Right ventricle myocardium inferior (tissue), 1 donor: ENCODE results near the gene MLANA. TPM values are rescaled to one million over a fixed set of nuclear protein-coding genes. Genes with fewer than 3 reads are reported as not detected.
A peak's percentile ranks its signal among the peaks of the same experiment; 100 is the strongest.

Experiments used
- ATAC-seq: fragments of 200-7000 bp; cut with Tn5 transposase; one replicate; pipeline ENCODE4 v1.9.1; 2020; ENCODE audit warnings: mild to moderate bottlenecking, moderate library complexity
- DNase-seq: peaks from one replicate; pipeline ENCODE4 v3.0.0; 2021; ENCODE audit errors: missing footprints
- intact Hi-C: fragments of 100-400 bp; cut with DNase I; formaldehyde crosslinking; loops from one replicate; pipeline ENCODE4 v1.11.0; 2022
- long read RNA-seq: library from polyadenylated mRNA; unstranded; transcript quantifications from one replicate; pipeline ENCODE4 v2.0.0, GENCODE V29; 2021
- total RNA-seq: library from RNA; stranded (reverse); fragmentation: NEBNext Ultra II Directional; extraction: Animal tissue kit (Norgen Biotek cat#: 25700); gene quantifications from one replicate; pipeline ENCODE4 v1.2.1, GENCODE V29; 2021
- donor health status: DM: no; HTN: yes; CAD: no; lungs with severe emphysema.

The MLANA gene
- total RNA-seq, result not detected
- long read RNA-seq, result 0 reads

GRCh38 chr9:5890641-5891040 is at the start of gene MLANA:
TSS of gene MLANA (plus strand) at chr9:5890889. CDS start at chr9:5892475, 1,586 bp downstream.
- DNase-seq (no peak), ATAC-seq (no peak)
- intact Hi-C loops, result no loop called here

GRCh38 chr9:5841771-5842573 is 48.7 kb upstream of the MLANA start:
- ATAC-seq (no peak), DNase-seq (no peak)
- intact Hi-C loops, result no loop called here

GRCh38 chr9:5842929-5843793 is 47.5 kb upstream of the MLANA start:
- intact Hi-C loops, result no loop called here
- no peak for DNase-seq
- no peak for ATAC-seq

GRCh38 chr9:5843794-5844471 is 46.8 kb upstream of the MLANA start:
- intact Hi-C loops, result no loop called here
- DNase-seq, result no peak
- no peak for ATAC-seq

- DNase-seq (no peak), ATAC-seq (no peak)
- intact Hi-C loops, result no loop called here
Observed at GRCh38 chr9:5845157-5845531, 45.5 kb upstream of the MLANA start.

- intact Hi-C loops, result no loop called here
- no peak for DNase-seq
- no peak for ATAC-seq
Observed at GRCh38 chr9:5846096-5846495, 44.6 kb upstream of the MLANA start.

GRCh38 chr9:5846501-5846921 is 44.2 kb upstream of the MLANA start:
- no peak for DNase-seq
- ATAC-seq, result no peak
- intact Hi-C loops, result no loop called here

GRCh38 chr9:5848372-5848882 is 42.3 kb upstream of the MLANA start:
- ATAC-seq (no peak), DNase-seq (no peak)
- intact Hi-C loops, result no loop called here

GRCh38 chr9:5850724-5851122 is 40.0 kb upstream of the MLANA start:
- no peak for ATAC-seq

GRCh38 chr9:5851445-5851844 is 39.2 kb upstream of the MLANA start:
- ATAC-seq, result no peak
- no peak for DNase-seq
- intact Hi-C loops, result no loop called here

More at GRCh38 chr9:5850724-5851122, 40.0 kb upstream of the MLANA start:
- intact Hi-C loops, result no loop called here
- no peak for DNase-seq

- no peak for ATAC-seq
- intact Hi-C loops, result no loop called here
- no peak for DNase-seq
Observed at GRCh38 chr9:5852987-5853386, 37.7 kb upstream of the MLANA start.

GRCh38 chr9:5853617-5854016 is 37.1 kb upstream of the MLANA start:
- no peak for ATAC-seq
- intact Hi-C loops, result no loop called here
- no peak for DNase-seq

- DNase-seq (no peak), ATAC-seq (no peak)
- intact Hi-C loops, result no loop called here
Observed at GRCh38 chr9:5854063-5854790, 36.5 kb upstream of the MLANA start.

GRCh38 chr9:5857928-5858327 is 32.8 kb upstream of the MLANA start:
- ATAC-seq (no peak), DNase-seq (no peak)
- intact Hi-C loops, result no loop called here

GRCh38 chr9:5858833-5859232 is 31.9 kb upstream of the MLANA start:
- intact Hi-C loops, result no loop called here
- ATAC-seq, result peak; percentile 47
- DNase-seq, result no peak

- ATAC-seq (peak; percentile 74), DNase-seq (no peak)
- intact Hi-C loops, result no loop called here
Observed at GRCh38 chr9:5863092-5863746, 27.5 kb upstream of the MLANA start.

GRCh38 chr9:5864446-5864845 is 26.2 kb upstream of the MLANA start:
- DNase-seq (no peak), ATAC-seq (no peak)
- intact Hi-C loops, result no loop called here

- intact Hi-C loops, result no loop called here
- ATAC-seq (no peak), DNase-seq (no peak)
Observed at GRCh38 chr9:5866272-5866671, 24.4 kb upstream of the MLANA start.
